Activated CD4-positive, alpha-beta T cell treated with anti-CD3 and anti-CD28 coated beads, Interleukin-2, Interleukin-6, amounts not matched to agents 100 ng/mL and 50 ng/mL, durations not matched to agents 16 hours and 8 hours (primary cell): Measurements from ENCODE around the gene HES3.

Experiments
- DNase-seq: peaks from one replicate; pipeline ENCODE4 v3.0.0-alpha.2; 2020

HES3 gene

GRCh38 chr1:6220236-6220635 is 23.7 kb upstream of the HES3 start:
- DNase-seq: no peak

DNA sequence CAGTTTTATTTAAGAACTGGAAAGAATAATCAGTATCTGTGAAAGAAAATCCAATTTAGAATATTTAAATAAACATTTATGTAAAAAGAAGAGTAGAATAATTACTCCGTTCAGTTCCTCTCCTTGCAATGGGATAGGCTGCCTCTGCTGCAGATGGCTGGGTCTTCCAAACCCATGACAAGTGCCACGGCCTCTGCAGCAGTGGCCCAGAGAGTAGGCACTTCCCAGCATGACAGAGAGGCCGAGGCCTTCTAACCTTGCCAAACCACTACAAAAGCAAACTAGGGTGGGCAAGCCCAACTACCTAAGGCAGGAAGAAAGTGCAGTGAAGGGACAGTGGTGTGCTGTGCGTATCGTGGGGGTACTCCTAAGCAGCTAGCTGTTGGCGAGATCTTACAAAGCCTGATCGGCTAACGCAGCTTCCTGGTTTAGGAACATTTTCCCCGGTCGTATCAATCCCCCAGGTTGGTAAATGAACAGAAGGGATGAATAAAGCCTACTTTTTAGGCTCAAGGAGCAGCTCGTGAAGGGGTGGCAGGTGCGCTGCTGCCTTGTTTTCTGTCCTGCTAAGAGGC is 22.7 kb upstream of the HES3 start:
- no peak for DNase-seq

- no peak for DNase-seq
Observed at GRCh38 chr1:6222636-6223035, 21.3 kb upstream of the HES3 start.

DNA sequence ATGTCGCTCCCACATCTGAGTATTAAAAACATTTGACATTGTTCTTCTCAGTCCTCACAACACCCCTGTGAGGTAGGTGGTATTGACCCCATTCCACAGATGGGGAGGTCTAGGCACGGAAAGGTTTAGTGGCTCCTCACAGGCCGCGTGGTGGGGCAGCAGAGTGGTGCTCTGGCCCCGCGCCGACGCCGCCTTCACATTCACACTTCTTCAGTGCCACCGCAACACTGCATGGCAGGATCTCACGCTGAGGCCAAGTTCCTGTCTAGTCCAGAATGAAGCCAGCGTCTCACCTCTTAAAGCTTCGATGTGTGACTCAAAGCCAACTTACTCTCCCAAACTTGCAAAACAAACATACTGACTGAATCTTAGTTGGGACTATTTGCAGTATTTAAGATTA is 20.4 kb upstream of the HES3 start:
- DNase-seq: no peak

DNA sequence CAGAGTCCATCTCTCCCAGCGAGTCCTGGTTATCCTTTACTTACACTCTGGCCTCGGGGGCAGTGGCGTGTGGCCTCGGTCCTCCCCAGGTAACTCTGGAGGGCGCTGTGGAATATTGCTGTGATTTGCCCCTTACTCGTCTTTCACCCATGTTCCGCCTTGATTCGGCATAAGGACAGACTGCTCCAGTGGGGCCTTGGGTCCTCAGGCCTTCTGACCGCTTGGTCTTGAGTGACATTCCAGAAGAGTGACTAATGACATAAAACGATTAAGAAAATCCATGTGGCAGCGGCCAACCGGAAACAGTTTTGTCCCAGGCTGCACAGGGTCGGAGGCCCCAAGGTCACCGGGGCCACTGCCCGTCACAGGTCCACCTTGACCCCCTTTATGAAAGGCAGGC is 19.3 kb upstream of the HES3 start:
- DNase-seq: no peak

- DNase-seq: no peak
Observed at GRCh38 chr1:6225651-6226050, 18.3 kb upstream of the HES3 start.

DNA sequence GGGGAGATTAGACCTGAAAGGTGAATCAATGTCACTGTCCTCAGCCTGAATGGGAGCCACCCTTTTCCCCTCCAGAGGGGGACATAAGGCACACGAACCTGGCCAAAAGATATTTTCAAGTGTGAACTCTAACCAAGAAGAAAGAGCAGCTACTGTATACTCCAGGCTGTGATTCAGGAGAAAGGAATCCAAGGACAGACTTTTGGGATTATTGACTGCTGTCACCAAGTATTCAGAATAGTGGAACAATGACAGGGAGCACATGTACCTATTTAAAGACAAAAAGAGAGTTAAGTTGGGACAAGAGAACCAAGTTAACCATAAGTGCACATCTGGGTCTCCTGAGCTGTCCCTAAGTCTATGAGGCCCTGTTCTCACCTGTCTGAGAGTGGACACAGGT is 10.6 kb upstream of the HES3 start:
- no peak for DNase-seq

DNA sequence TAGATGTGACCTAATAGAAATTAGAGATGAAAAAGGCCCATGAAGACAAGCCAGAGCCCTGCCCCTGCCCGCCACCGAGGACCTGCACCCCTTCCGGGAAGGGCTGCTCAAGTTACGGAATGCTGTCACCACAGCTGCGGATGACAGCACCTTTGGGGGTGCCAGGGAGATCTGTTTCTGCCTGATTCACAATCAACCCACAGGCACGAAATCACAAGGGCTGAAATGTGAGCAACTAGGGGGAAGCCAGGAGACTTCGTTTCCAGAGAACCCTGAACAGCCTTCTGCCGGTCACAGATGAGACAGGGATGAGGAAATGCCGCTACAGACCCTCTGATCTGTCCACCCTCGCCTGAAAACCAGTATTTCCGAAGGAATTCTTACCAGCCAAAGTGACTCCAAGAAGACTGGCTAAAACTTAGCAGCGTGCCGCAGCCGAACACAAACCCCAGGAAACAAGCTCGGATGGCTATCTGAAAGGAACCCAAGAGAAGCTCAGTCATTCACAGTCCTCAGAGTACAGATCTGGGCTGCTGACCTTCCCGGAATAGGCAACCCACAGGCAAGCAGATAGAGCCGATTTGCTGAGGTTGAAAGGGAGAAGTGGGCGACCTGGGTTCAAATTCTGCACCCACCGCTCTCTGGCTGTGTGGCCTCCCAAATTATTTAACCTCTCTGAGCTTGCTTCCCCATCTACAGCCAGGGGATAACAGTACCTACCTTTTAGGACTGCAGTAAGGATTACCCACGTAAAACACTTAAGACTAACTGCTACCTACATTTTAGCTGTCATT is 9.3 kb upstream of the HES3 start:
- no peak for DNase-seq

GRCh38 chr1:6235296-6235677 is 8.7 kb upstream of the HES3 start:
- DNase-seq: peak; percentile 35

GRCh38 chr1:6237093-6237492 is 6.9 kb upstream of the HES3 start:
- no peak for DNase-seq

- DNase-seq: no peak
Observed at GRCh38 chr1:6239213-6239752, 4.7 kb upstream of the HES3 start.

- no peak for DNase-seq
Observed at GRCh38 chr1:6239950-6240768, 3.8 kb upstream of the HES3 start.

- no peak for DNase-seq
Observed at GRCh38 chr1:6241107-6241886, 2.7 kb upstream of the HES3 start.

DNA sequence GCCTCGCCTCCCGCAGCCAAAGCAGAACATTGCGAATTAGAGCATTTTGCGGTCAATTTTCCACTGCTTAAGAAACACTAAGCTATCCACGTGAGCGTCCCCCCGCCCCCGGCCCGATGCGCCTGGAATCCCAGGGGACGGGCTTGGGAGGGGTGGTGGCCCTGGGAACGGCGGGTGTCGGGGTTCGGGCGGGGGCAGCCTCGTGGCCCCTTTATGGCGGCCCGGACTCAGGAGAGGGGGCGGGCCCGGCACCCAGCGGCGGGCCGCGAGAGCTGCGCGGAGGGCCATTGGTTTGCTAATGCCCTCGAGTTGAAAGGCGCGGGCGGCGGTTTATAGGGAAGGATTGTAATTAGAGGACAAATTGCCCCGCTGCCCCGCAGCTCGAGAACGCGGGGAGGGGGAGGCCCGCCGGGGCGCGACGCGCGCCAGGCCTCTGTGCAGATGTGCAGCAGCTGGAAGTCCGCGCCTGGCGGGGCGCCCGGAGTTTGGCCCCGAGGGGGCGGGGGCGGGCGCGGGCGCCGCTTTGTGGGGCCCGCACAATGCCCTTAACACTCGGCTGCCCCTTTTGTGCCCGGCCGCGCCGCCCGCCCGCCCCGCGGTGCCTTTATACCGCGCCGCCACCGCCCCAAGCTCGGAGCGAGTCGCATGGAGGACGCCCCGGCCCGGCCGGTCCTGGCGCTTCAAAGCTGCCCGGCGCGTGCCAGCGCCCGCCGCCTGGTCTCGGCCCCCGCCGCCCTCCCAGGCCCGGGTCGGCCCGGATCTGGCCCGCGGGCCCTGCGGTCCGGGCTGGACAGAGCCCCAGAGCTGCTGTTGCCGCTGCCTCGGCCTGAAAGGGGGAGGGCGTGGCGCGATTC is 1.9 kb upstream of the HES3 start:
- no peak for DNase-seq

- DNase-seq: no peak
Observed at GRCh38 chr1:6243053-6243834, 735 bp upstream of the HES3 start.

DNA sequence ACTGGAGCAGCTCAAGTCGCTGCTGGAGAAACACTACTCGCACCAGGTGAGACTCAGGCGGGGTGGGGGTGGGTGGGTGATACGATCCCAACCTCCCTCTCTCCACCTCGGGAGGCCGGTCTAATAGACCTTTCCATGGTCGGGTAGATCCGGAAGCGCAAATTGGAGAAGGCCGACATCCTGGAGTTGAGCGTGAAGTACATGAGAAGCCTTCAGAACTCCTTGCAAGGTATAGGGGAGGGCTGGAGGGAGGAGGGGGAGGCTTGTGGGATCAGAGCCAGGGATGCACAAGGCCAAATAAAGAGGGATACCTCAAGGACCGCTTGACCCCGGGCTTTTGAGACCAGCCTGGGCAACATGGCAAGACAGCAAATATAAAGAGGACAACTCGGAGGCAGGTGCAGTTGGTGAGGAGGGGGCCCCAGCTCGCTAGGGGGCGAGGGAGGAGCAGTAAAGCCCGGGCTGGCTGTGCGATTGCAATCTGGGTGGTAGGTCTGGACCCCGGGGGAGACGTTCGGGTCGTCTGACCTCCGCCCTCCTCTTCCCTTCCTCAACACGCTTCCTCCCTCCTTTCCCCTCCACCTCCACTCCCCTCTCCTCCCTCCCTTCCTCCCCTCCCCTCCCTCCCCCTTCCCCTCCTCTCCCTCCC is 546 bp downstream of the HES3 start:
- no peak for DNase-seq

DNA sequence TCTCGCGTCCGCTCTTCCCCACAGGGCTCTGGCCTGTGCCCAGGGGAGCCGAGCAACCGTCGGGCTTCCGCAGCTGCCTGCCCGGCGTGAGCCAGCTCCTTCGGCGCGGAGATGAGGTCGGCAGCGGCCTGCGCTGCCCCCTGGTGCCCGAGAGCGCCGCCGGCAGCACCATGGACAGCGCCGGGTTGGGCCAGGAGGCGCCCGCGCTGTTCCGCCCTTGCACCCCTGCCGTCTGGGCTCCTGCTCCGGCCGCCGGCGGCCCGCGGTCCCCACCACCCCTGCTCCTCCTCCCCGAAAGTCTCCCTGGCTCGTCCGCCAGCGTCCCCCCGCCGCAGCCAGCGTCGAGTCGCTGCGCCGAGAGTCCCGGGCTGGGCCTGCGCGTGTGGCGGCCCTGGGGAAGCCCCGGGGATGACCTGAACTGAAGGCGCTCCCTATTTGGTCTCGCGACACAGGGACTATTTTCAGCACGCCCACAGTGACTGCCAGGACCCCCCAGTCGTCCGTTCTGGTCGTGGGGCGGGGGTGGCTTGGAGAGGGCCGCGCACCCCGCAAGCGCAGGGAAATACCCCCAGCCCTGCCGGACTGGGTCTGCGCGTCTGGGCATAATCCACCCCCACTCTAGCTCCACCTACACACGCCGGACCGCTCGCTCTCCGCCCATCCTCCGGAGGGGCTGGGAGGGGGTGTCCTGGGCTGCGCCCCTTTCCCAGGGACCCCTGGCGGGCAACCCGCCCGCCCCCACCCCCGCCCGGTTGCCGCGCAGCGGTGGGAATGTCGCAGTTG is 1.3 kb downstream of the HES3 start:
- peak; percentile 86 for DNase-seq

- DNase-seq: peak; percentile 77
Observed at GRCh38 chr1:6245869-6246496, 2.0 kb downstream of the HES3 start.
